Measurements from ENCODE around the gene TSTD1.
"Not testable (repeated sequence)": the region's sequence is repeated elsewhere in the genome, so short reads cannot be mapped to it uniquely, and the experiment has no call there.

The TSTD1 gene

DNA sequence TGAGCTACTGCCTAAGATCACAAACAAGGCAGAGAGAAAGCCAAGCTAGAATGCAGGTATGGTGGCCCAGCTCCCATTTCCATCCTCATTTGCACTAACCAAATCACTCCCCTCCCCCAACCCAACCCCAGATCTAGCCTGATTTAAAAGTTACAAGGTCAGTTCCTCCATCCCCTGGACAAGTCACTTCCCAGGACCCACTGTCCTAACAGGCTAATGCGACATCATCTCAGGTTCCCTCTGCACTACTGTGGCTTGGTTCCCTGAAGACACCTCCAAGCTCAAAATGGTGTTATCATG lies 20.2 kb downstream of the TSTD1 start:
- Histone ChIP-seq H3K4me3 (IDR thresholded peaks at IDR 0.05; ENCODE audit: insufficient read depth, low read depth, low read length) (no peak overlapping the region), H3K4me1 (ENCODE audit: low read depth, poor library complexity, severe bottlenecking) (peaks cover 31% of the 10 kb centered on the region), H3K27ac (no peak overlapping the region), H2AFZ (ENCODE audit: low read depth) (no peak overlapping the region), H3K27me3 (ENCODE audit: insufficient read depth, low read depth) (peaks cover 10% of the 10 kb centered on the region; the same call in 1 of the 2 replicates), H3K4me2 (no peak overlapping the region), H4K20me1 (ENCODE audit: insufficient read depth) (no peaks in the 10 kb centered on the region), H3K36me3 (ENCODE audit: insufficient read depth) (no peaks in the 10 kb centered on the region), H3K79me2 (ENCODE audit: insufficient read depth, low read depth) (no peaks in the 10 kb centered on the region), H3K9ac (no peak overlapping the region)
- TF ChIP-seq, protein P1, sequence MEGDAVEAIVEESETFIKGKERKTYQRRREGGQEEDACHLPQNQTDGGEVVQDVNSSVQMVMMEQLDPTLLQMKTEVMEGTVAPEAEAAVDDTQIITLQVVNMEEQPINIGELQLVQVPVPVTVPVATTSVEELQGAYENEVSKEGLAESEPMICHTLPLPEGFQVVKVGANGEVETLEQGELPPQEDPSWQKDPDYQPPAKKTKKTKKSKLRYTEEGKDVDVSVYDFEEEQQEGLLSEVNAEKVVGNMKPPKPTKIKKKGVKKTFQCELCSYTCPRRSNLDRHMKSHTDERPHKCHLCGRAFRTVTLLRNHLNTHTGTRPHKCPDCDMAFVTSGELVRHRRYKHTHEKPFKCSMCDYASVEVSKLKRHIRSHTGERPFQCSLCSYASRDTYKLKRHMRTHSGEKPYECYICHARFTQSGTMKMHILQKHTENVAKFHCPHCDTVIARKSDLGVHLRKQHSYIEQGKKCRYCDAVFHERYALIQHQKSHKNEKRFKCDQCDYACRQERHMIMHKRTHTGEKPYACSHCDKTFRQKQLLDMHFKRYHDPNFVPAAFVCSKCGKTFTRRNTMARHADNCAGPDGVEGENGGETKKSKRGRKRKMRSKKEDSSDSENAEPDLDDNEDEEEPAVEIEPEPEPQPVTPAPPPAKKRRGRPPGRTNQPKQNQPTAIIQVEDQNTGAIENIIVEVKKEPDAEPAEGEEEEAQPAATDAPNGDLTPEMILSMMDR (conservative IDR thresholded peaks at IDR 0.05; ENCODE audit: low read depth, low read length), result no peak

GRCh38 chr1:161017756-161018630 lies 20.8 kb downstream of the TSTD1 start:
- no peak overlapping the region for H3K4me3 ChIP-seq (IDR thresholded peaks at IDR 0.05; ENCODE audit: insufficient read depth, low read depth, low read length)
- no peaks in the 10 kb centered on the region for H4K20me1 ChIP-seq (ENCODE audit: insufficient read depth)
- H3K27me3 ChIP-seq (ENCODE audit: insufficient read depth, low read depth), result peaks cover 10% of the 10 kb centered on the region; the same call in 1 of the 2 replicates
- no peak overlapping the region for H3K27ac ChIP-seq
- TF ChIP-seq, protein P1 (conservative IDR thresholded peaks at IDR 0.05; ENCODE audit: low read depth, low read length), result no peak
- H3K4me1 ChIP-seq (ENCODE audit: low read depth, poor library complexity, severe bottlenecking), result peaks cover 36% of the 10 kb centered on the region
- H3K79me2 ChIP-seq (ENCODE audit: insufficient read depth, low read depth), result no peaks in the 10 kb centered on the region
- H3K4me2 ChIP-seq, result no peak overlapping the region
- H2AFZ ChIP-seq (ENCODE audit: low read depth), result no peak overlapping the region
- H3K36me3 ChIP-seq (ENCODE audit: insufficient read depth), result no peaks in the 10 kb centered on the region
- H3K9ac ChIP-seq, result no peak overlapping the region

DNA sequence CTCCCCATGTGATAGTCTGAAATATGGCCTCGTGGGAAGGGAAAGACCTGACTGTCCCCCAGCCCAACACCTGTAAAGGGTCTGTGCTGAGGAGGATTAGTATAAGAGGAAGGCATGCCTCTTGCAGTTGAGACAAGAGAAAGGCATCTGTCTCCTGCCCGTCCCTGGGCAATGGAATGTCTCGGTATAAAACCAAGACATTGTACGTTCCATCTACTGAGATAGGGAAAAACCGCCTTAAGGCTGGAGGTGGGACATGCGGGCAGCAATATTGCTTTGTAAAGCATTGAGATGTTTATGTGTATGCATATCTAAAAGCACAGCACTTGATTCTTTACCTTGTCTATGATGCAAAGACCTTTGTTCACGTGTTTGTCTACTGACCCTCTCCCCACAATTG lies 21.6 kb downstream of the TSTD1 start:
- not testable (repeated sequence) for H4K20me1 ChIP-seq (ENCODE audit: insufficient read depth); H2AFZ ChIP-seq (ENCODE audit: low read depth); H3K79me2 ChIP-seq (ENCODE audit: insufficient read depth, low read depth); H3K9ac ChIP-seq; H3K4me3 ChIP-seq (IDR thresholded peaks at IDR 0.05; ENCODE audit: insufficient read depth, low read depth, low read length); H3K36me3 ChIP-seq (ENCODE audit: insufficient read depth); H3K27ac ChIP-seq; H3K4me2 ChIP-seq
- H3K4me1 ChIP-seq (ENCODE audit: low read depth, poor library complexity, severe bottlenecking), result peaks cover 44% of the 10 kb centered on the region
- H3K27me3 ChIP-seq (ENCODE audit: insufficient read depth, low read depth), result peaks cover 10% of the 10 kb centered on the region; the same call in 1 of the 2 replicates

- not testable (repeated sequence) for H3K36me3 ChIP-seq (ENCODE audit: insufficient read depth); H4K20me1 ChIP-seq (ENCODE audit: insufficient read depth); H3K9ac ChIP-seq; H3K27ac ChIP-seq; H2AFZ ChIP-seq (ENCODE audit: low read depth); H3K4me3 ChIP-seq (IDR thresholded peaks at IDR 0.05; ENCODE audit: insufficient read depth, low read depth, low read length); H3K4me2 ChIP-seq; H3K79me2 ChIP-seq (ENCODE audit: insufficient read depth, low read depth)
- Histone ChIP-seq H3K27me3 (ENCODE audit: insufficient read depth, low read depth) (peaks cover 10% of the 10 kb centered on the region; the same call in 1 of the 2 replicates), H3K4me1 (ENCODE audit: low read depth, poor library complexity, severe bottlenecking) (peaks cover 42% of the 10 kb centered on the region)
Measured at GRCh38 chr1:161016683-161017082, 22.1 kb downstream of the TSTD1 start.

GRCh38 chr1:161013488-161014230 lies 25.1 kb downstream of the TSTD1 start:
- Histone ChIP-seq H3K4me2 (peak overlapping the region; percentile 97), H3K27me3 (ENCODE audit: insufficient read depth, low read depth) (no peaks in the 10 kb centered on the region), H2AFZ (ENCODE audit: low read depth) (peak overlapping the region; percentile 79), H3K27ac (peak overlapping the region; percentile 77), H3K9ac (peak overlapping the region; percentile 51), H3K4me3 (IDR thresholded peaks at IDR 0.05; ENCODE audit: insufficient read depth, low read depth, low read length) (peak overlapping the region; percentile 99), H3K79me2 (ENCODE audit: insufficient read depth, low read depth) (no peaks in the 10 kb centered on the region), H3K36me3 (ENCODE audit: insufficient read depth) (no peaks in the 10 kb centered on the region), H4K20me1 (ENCODE audit: insufficient read depth) (no peaks in the 10 kb centered on the region), H3K4me1 (ENCODE audit: low read depth, poor library complexity, severe bottlenecking) (peaks cover 27% of the 10 kb centered on the region)
- TF ChIP-seq, protein P1 (conservative IDR thresholded peaks at IDR 0.05; ENCODE audit: low read depth, low read length), result 0 out of 2 replicates have a peak, but pooled peaks have one; percentile 20
